HG02840 (cell line): ENCODE data around the gene EXOC6B.

Source experiments
- ATAC-seq: cut with Tn5 transposase; IDR thresholded peaks from one replicate; pipeline ENCODE4 v1.9.1; 2021; ENCODE audit warnings: mild to moderate bottlenecking, moderate library complexity, moderate number of reproducible peaks; ENCODE audit not compliant: unreplicated experiment, low FRiP score

EXOC6B gene

DNA sequence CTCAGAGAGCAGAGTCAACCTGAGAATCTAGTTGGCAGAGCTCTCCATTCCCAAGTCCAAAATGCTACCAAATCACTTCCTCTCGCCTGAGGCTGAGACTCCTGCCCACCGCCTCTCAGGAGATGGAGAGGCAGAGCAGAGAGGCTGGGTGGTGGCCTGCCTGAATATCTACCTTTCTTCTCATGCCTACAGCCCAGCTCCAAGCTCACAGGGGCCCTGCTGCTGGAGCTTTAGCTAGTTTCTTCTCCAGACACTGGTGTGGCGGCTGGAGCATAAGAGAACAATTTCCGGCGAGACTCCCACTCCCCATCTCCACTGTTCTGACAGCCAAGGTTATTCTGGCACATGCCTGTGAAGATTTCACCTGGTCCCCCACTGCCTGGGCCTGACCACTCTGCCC lies 670.1 kb downstream of the EXOC6B start:
- ATAC-seq = no peak

DNA sequence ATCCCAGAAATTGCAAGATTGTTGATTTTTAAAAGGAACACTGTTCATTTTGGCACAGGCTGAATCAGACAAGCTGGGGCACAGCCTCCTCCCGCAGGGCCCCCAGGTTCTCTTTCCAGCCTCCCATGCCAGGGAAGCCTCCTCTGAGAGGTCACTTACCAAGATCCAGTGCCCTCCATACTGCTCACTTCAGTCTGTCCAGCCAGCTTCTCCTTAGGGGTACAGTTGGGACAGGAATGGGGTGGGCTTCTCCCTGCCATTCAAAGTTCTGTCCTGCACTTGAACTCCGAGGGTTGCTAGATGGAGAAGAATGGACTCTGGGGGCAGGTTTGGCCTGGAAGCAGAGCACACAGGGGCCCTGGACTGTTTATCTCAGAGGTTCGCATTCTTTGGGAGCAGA lies 670.7 kb downstream of the EXOC6B start:
- ATAC-seq = no peak

DNA sequence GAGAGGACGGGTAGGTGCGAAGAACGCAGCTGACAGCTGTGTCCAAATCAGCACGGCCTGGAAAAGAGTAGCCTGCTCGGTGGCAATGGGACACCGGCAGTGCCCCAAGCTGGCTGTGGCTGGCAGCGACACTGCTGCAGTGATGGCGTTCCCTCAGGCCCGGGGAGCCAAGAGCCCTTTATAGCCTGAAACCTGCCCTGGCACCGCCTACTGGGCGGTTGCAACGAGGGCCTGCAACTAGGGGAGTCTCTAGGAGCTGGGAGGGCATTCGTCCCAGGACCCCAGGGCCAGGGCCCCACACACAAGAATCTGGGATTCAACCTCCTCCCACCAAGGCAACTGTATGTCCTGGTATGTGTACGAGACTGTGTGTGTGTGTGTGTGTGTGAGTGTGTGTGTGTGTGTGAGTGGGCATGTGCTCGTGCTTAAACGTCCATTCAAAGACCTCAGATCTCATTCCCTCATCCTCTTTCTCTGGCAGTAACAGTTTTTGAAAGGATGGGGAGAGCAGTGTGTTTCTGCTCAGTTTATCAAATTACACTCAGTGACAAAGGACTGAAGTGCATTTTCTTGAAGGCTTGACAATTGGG lies 671.4 kb downstream of the EXOC6B start:
- no peak for ATAC-seq

DNA sequence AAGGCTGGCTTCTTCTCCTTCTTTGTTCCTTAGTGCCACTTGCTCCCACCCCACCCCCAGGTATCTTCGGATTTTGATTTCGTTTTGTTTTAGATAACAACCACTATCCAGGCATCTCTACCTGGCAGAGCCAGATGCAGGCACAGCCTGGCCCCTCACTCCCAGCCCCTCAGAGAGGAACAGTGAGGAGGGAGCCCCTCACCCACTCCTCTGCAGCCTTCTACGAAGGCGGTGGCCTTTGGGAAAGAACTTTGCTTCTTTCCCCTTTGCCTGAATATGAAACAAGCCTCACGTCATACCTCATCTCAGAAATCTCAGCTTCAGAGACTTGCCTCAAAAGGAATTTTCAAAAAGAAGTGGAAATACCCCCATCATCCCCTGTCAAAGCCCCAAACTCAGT lies 671.9 kb downstream of the EXOC6B start:
- ATAC-seq = no peak

- ATAC-seq = no peak
These were observed 672.6 kb downstream of the EXOC6B start for GRCh38 chr2:72153026-72153791.

DNA sequence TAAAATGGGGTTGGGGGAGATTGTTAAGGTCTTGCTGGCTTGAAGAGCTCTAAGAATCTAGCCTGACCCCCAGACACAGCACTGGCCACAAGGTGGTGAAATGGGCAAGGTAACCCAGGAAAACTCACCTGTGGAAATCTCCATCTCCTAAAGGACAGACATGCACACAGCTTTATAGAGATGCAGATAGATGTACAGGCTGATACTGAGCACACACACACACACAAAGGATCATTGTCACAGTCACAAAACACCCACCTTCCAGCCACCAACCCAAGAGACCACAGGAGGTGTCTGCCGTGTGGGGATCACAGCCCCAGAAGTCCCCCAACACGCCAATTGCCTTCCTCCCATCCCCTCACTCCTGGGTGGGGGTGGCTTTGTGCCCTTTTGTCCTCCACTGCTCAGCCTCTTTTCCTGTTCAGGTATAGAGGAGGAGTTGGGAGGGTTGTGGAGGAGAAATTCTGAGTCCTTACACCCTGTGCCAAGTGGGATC lies 674.9 kb downstream of the EXOC6B start:
- no peak for ATAC-seq

DNA sequence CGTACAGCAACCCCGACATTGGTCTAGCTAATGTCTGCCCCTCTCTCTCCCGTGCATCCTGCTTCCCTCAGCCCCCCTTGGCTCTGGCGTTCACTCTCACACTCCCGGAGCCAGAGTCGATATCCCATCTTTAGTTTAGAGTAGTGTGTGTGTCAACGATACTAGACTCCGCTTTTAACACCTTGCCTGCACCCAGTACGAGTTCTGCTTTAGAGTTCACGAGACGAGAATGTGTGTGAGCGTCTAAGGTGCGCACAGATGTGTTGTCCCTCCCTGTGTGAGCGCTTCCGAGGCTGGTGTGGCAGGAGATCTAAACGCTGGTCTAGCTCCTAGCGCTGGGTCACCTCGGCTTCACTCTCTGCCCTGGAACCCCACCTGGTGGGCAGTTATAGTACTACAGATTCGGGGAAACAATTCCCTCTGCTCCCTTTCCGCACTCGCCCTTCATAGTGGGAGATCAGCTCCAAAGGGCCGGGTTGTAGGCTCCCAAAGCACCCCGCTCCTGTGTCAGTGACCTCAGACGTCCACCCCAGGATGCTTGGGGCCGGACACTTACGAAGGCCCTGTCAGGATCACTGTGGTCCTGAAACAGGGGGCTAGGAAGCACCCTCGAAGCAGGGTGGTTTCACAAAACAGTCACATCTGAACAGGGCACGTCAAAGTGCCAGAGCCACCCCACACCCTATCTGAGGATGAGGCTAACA lies 675.5 kb downstream of the EXOC6B start:
- ATAC-seq = peak; percentile 71

GRCh38 chr2:72149556-72150156 lies 676.2 kb downstream of the EXOC6B start:
- no peak for ATAC-seq

- ATAC-seq = no peak
These were observed 676.8 kb downstream of the EXOC6B start for GRCh38 chr2:72148837-72149555.

GRCh38 chr2:72148003-72148836 lies 677.6 kb downstream of the EXOC6B start:
- ATAC-seq = no peak

- ATAC-seq = no peak
These were observed 678.4 kb downstream of the EXOC6B start, which contains the start of gene CYP26B1 for GRCh38 chr2:72147303-72147971. Gene CYP26B1, minus strand, starts transcription at chr2:72147862. Its CDS starts 28 bp downstream, at chr2:72147834.

GRCh38 chr2:72146347-72147302 lies 679.2 kb downstream of the EXOC6B start:
- no peak for ATAC-seq

- ATAC-seq = no peak
These were observed 680.0 kb downstream of the EXOC6B start for GRCh38 chr2:72145658-72146329.

- no peak for ATAC-seq
These were observed 680.6 kb downstream of the EXOC6B start for GRCh38 chr2:72145289-72145657.

DNA sequence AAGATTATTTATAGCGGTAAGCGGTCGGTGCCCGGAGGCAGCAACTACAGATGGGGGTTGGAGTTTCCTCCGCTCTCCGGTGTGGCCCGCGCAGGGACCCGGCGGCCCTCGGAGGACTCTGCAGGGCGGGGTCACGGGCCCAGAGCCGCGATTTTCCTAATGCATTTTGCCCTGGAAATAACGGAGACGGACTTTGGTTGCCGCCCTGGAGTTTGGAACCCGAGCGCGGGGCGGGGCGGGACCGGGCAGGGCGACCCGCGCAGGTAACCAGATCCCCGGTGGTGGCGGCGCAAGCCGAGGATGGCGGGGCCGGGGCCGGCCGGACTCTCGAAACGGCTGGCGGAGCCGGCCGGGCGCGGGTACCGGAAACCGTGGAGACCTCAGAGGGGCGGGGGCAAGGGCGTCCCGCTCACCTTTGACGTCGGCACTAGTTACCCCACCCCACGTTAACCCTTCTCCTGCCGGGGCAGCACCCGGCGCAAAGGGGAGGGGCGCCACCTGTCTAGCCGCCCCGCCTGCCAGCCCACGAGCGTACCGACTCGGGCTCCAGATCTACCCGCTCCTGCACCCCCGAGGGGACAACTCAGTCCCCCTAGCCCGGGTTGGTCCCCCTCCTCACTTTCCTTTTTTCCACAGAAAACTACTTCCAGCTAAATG lies 681.1 kb downstream of the EXOC6B start:
- no peak for ATAC-seq

DNA sequence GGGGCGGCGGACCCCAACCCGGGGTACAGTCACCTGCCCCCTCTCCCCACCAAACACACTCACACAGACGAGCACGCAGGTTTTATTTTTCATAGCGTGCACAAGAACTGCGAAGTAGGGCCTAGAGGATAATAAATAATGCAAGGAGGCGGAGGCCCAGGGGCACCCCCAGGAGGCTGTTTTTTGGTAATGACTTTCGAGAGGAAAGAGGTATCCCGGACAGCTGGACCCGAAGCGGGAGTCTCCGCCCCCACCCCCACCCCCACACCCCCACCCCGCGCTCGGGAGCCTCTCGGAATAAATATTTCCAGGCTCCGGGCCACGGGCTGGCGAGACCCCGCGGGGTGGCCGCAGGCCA lies 681.6 kb downstream of the EXOC6B start:
- ATAC-seq = no peak
